Measurements from ENCODE around the gene TMEM178B.

The TMEM178B gene

GRCh38 chr7:141409801-141410329 lies 336.0 kb downstream of the TMEM178B start:
- Histone ChIP-seq H3K4me3 (ENCODE audit: low read length) (no peak overlapping the region), H3K36me3 (ENCODE audit: control insufficient read depth, insufficient read depth, low read length) (no peaks in the 10 kb centered on the region), H3K9me3 (ENCODE audit: control insufficient read depth, insufficient read depth, low read length) (no peaks in the 10 kb centered on the region), H3K4me1 (ENCODE audit: control insufficient read depth, insufficient read depth, low read length) (peaks cover 1% of the 10 kb centered on the region; the same call in 1 of the 2 replicates), H3K27me3 (ENCODE audit: control insufficient read depth, insufficient read depth, low read length) (no peaks in the 10 kb centered on the region), H3K27ac (ENCODE audit: low read length) (no peak overlapping the region)
- DNase-seq (ENCODE audit: low read depth, low spot score): peak; percentile 39
- no CpG with 5 or more reads among the region's 10 CpGs for WGBS (ENCODE audit: insufficient coverage, insufficient read length)

DNA sequence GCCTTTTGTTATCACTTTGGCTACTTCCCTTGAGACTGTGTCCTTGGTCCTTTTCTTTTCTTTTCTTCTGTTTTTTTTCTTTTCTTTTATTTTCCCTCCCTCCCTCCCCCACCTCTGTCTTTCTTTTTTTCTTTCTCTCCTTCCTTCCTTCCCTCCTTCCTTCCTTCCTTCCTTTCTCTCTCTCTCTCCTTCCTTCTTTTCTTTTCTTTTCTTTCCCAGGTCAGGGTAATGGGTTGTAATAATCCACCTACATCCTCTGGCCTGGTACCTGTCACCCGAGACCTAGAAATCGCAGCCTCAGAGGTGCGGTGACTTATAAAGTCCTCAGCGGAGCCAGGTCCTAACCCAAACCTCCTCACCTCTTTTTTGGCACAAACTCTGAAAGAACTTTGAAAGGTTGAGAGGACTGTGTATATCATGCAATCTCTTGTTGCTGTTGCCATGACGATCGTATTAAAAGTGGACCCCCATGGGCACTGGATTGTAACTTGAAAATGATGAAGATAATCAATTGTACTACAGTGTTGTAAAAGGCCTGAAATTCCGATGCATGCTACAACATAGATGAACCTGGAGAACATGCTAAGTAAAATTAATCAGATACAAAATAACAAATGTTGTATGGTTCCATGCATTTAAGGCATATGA lies 336.6 kb downstream of the TMEM178B start:
- H3K4me1 ChIP-seq (ENCODE audit: control insufficient read depth, insufficient read depth, low read length): peaks cover 1% of the 10 kb centered on the region; the same call in 1 of the 2 replicates
- no peak overlapping the region for H3K4me3 ChIP-seq (ENCODE audit: low read length)
- H3K27ac ChIP-seq (ENCODE audit: low read length): no peak overlapping the region
- no peaks in the 10 kb centered on the region for H3K36me3 ChIP-seq (ENCODE audit: control insufficient read depth, insufficient read depth, low read length)
- WGBS (ENCODE audit: insufficient coverage, insufficient read length): no CpG with 5 or more reads among the region's 7 CpGs
- no peaks in the 10 kb centered on the region for H3K9me3 ChIP-seq (ENCODE audit: control insufficient read depth, insufficient read depth, low read length)
- H3K27me3 ChIP-seq (ENCODE audit: control insufficient read depth, insufficient read depth, low read length): no peaks in the 10 kb centered on the region
- DNase-seq (ENCODE audit: low read depth, low spot score): no peak

DNA sequence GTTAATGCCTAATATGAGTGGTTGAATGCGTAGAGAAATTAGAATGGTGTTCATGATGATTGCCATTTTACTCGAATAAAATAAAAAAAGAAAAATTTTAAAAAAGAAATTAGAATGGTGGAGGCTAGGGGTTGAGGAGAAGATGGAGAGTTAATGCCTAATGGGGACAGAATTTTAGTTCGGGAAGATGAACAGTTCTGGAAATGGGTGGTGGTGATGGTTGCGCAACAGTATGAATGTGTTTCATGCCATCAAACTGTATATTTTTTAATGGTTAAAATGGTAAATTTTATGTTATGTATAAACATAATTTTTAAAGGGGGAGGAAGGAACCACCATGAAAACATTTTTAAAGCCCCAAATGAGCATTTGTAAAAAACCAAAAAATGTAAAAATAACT lies 337.3 kb downstream of the TMEM178B start:
- no peaks in the 10 kb centered on the region for H3K36me3 ChIP-seq (ENCODE audit: control insufficient read depth, insufficient read depth, low read length)
- H3K4me1 ChIP-seq (ENCODE audit: control insufficient read depth, insufficient read depth, low read length): peaks cover 1% of the 10 kb centered on the region; the same call in 1 of the 2 replicates
- H3K27me3 ChIP-seq (ENCODE audit: control insufficient read depth, insufficient read depth, low read length): no peaks in the 10 kb centered on the region
- no peaks in the 10 kb centered on the region for H3K9me3 ChIP-seq (ENCODE audit: control insufficient read depth, insufficient read depth, low read length)
- H3K4me3 ChIP-seq (ENCODE audit: low read length): no peak overlapping the region
- 100% methylated on average over 2 of the region's 4 CpGs for WGBS (ENCODE audit: insufficient coverage, insufficient read length)
- no peak overlapping the region for H3K27ac ChIP-seq (ENCODE audit: low read length)
- DNase-seq (ENCODE audit: low read depth, low spot score): no peak

DNA sequence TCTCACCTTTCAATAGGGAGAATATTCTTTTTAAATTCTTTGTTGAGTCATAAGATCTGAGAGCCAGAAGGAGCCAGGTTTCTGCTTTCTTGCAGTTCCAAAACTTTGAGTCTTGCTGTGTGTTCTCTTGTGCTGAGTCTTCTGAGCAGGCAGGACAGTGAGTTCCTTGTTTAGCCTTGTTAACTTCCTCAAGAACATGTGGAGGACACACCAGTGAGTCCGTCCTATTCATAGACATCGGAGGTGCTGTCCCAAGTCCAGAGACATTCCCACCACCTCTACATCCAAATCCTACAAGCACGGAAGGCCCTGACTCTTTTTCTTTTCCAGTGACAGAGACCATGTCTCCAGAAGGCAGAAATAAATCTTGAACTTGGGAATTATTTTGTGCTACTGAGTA lies 342.1 kb downstream of the TMEM178B start:
- DNase-seq (ENCODE audit: low read depth, low spot score): no peak
- H3K36me3 ChIP-seq (ENCODE audit: control insufficient read depth, insufficient read depth, low read length): no peaks in the 10 kb centered on the region
- H3K4me3 ChIP-seq (ENCODE audit: low read length): no peak overlapping the region
- no peaks in the 10 kb centered on the region for H3K9me3 ChIP-seq (ENCODE audit: control insufficient read depth, insufficient read depth, low read length)
- WGBS (ENCODE audit: insufficient coverage, insufficient read length): no CpG with 5 or more reads among the region's 3 CpGs
- no peaks in the 10 kb centered on the region for H3K27me3 ChIP-seq (ENCODE audit: control insufficient read depth, insufficient read depth, low read length)
- H3K27ac ChIP-seq (ENCODE audit: low read length): no peak overlapping the region
- H3K4me1 ChIP-seq (ENCODE audit: control insufficient read depth, insufficient read depth, low read length): no peaks in the 10 kb centered on the region; the same call in 1 of the 2 replicates

DNA sequence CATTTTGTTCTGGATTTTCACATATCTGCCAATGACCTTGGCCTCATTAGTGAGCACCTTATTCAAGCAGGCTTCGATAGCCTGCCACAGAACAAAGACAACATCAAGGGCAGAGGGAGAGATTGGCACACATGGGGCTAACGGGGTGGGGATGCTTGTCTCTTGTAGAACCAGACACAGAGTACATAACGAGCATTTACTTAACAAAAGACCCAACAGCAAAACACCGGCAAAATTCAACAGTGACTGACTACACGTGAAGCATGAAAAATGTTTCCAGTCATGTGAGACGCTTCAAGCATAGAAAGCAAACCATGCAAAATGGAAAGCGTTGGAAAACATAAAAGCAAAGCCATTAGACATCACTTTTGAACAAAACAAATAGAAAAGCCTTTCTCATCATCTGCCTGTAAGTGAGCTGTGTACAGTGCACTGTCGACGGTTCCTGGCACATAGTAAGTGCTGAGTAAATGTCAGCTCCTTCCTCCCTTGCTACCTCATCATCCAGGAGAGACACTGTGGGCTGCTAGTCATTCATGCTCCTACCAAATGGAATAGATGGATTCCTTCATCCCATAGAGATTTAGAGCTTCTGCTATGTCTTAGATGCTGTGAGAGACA lies 342.9 kb downstream of the TMEM178B start:
- Histone ChIP-seq H3K27me3 (ENCODE audit: control insufficient read depth, insufficient read depth, low read length) (no peaks in the 10 kb centered on the region), H3K36me3 (ENCODE audit: control insufficient read depth, insufficient read depth, low read length) (no peaks in the 10 kb centered on the region), H3K27ac (ENCODE audit: low read length) (no peak overlapping the region), H3K9me3 (ENCODE audit: control insufficient read depth, insufficient read depth, low read length) (no peaks in the 10 kb centered on the region), H3K4me3 (ENCODE audit: low read length) (no peak overlapping the region), H3K4me1 (ENCODE audit: control insufficient read depth, insufficient read depth, low read length) (no peaks in the 10 kb centered on the region; the same call in 1 of the 2 replicates)
- WGBS (ENCODE audit: insufficient coverage, insufficient read length): no CpG with 5 or more reads among the region's 9 CpGs
- no peak for DNase-seq (ENCODE audit: low read depth, low spot score)

- Histone ChIP-seq H3K27ac (ENCODE audit: low read length) (no peak overlapping the region), H3K27me3 (ENCODE audit: control insufficient read depth, insufficient read depth, low read length) (no peaks in the 10 kb centered on the region), H3K36me3 (ENCODE audit: control insufficient read depth, insufficient read depth, low read length) (no peaks in the 10 kb centered on the region), H3K4me1 (ENCODE audit: control insufficient read depth, insufficient read depth, low read length) (no peaks in the 10 kb centered on the region; the same call in 1 of the 2 replicates), H3K4me3 (ENCODE audit: low read length) (no peak overlapping the region), H3K9me3 (ENCODE audit: control insufficient read depth, insufficient read depth, low read length) (no peaks in the 10 kb centered on the region)
- no CpG with 5 or more reads among the region's 4 CpGs for WGBS (ENCODE audit: insufficient coverage, insufficient read length)
- DNase-seq (ENCODE audit: low read depth, low spot score): no peak
These were observed 343.6 kb downstream of the TMEM178B start for GRCh38 chr7:141417506-141417905.

- WGBS (ENCODE audit: insufficient coverage, insufficient read length): no CpG with 5 or more reads among the region's 1 CpG
These were observed 344.2 kb downstream of the TMEM178B start for GRCh38 chr7:141418066-141418465.

GRCh38 chr7:141421306-141421705 lies 347.4 kb downstream of the TMEM178B start:
- Histone ChIP-seq H3K4me1 (ENCODE audit: control insufficient read depth, insufficient read depth, low read length) (no peaks in the 10 kb centered on the region), H3K27me3 (ENCODE audit: control insufficient read depth, insufficient read depth, low read length) (no peaks in the 10 kb centered on the region), H3K9me3 (ENCODE audit: control insufficient read depth, insufficient read depth, low read length) (no peaks in the 10 kb centered on the region), H3K4me3 (ENCODE audit: low read length) (no peak overlapping the region), H3K27ac (ENCODE audit: low read length) (no peak overlapping the region), H3K36me3 (ENCODE audit: control insufficient read depth, insufficient read depth, low read length) (no peaks in the 10 kb centered on the region)
- DNase-seq (ENCODE audit: low read depth, low spot score): no peak
- no CpG with 5 or more reads among the region's 2 CpGs for WGBS (ENCODE audit: insufficient coverage, insufficient read length)

More at GRCh38 chr7:141418066-141418465, 344.2 kb downstream of the TMEM178B start:
- H3K4me1 ChIP-seq (ENCODE audit: control insufficient read depth, insufficient read depth, low read length): no peaks in the 10 kb centered on the region; the same call in 1 of the 2 replicates
- no peaks in the 10 kb centered on the region for H3K27me3 ChIP-seq (ENCODE audit: control insufficient read depth, insufficient read depth, low read length)
- H3K36me3 ChIP-seq (ENCODE audit: control insufficient read depth, insufficient read depth, low read length): no peaks in the 10 kb centered on the region
- DNase-seq (ENCODE audit: low read depth, low spot score): no peak
- no peak overlapping the region for H3K27ac ChIP-seq (ENCODE audit: low read length)
- no peak overlapping the region for H3K4me3 ChIP-seq (ENCODE audit: low read length)
- no peaks in the 10 kb centered on the region for H3K9me3 ChIP-seq (ENCODE audit: control insufficient read depth, insufficient read depth, low read length)

GRCh38 chr7:141427134-141427533 lies 353.3 kb downstream of the TMEM178B start:
- no peak for DNase-seq (ENCODE audit: low read depth, low spot score)
- H3K4me1 ChIP-seq (ENCODE audit: control insufficient read depth, insufficient read depth, low read length): peaks cover 3% of the 10 kb centered on the region
- H3K27ac ChIP-seq (ENCODE audit: low read length): no peak overlapping the region
- no peaks in the 10 kb centered on the region for H3K27me3 ChIP-seq (ENCODE audit: control insufficient read depth, insufficient read depth, low read length)
- no peaks in the 10 kb centered on the region for H3K36me3 ChIP-seq (ENCODE audit: control insufficient read depth, insufficient read depth, low read length)
- H3K9me3 ChIP-seq (ENCODE audit: control insufficient read depth, insufficient read depth, low read length): no peaks in the 10 kb centered on the region
- no peak overlapping the region for H3K4me3 ChIP-seq (ENCODE audit: low read length)

- Histone ChIP-seq H3K27ac (ENCODE audit: low read length) (peak overlapping the region; percentile 4), H3K27me3 (ENCODE audit: control insufficient read depth, insufficient read depth, low read length) (no peaks in the 10 kb centered on the region), H3K4me3 (ENCODE audit: low read length) (no peak overlapping the region), H3K36me3 (ENCODE audit: control insufficient read depth, insufficient read depth, low read length) (no peaks in the 10 kb centered on the region), H3K4me1 (ENCODE audit: control insufficient read depth, insufficient read depth, low read length) (peaks cover 7% of the 10 kb centered on the region), H3K9me3 (ENCODE audit: control insufficient read depth, insufficient read depth, low read length) (no peaks in the 10 kb centered on the region)
- DNase-seq (ENCODE audit: low read depth, low spot score): peak; percentile 33
- no CpG with 5 or more reads among the region's 12 CpGs for whole genome bisulfite sequencing (ENCODE audit: insufficient coverage, insufficient read length)
These were observed 356.7 kb downstream of the TMEM178B start for GRCh38 chr7:141430455-141431139.
